Superior temporal gyrus (tissue), 1 donor: Measurements from ENCODE around the gene SNAPC2.
"Not testable (repeated sequence)": the region's sequence is repeated elsewhere in the genome, so short reads cannot be mapped to it uniquely, and the experiment has no call there.

ENCODE experiments used
- DNase-seq: peaks from one replicate; pipeline ENCODE4 v3.0.0-alpha.2; 2016; ENCODE audit errors: extremely low spot score

The SNAPC2 gene

GRCh38 chr19:7921967-7922835 lies 2.1 kb downstream of the SNAPC2 start:
- no peak for DNase-seq

- no peak for DNase-seq
Observed at GRCh38 chr19:7922836-7923195, 2.7 kb downstream of the SNAPC2 start.

- DNase-seq, result no peak
Observed at GRCh38 chr19:7923295-7924191, 3.4 kb downstream of the SNAPC2 start.

- DNase-seq, result no peak
Observed at GRCh38 chr19:7924241-7924640, 4.1 kb downstream of the SNAPC2 start.

- no peak for DNase-seq
Observed at GRCh38 chr19:7924651-7925170, 4.6 kb downstream of the SNAPC2 start.

- peak; percentile 26 for DNase-seq
Observed at GRCh38 chr19:7925171-7925851, 5.2 kb downstream of the SNAPC2 start.

GRCh38 chr19:7926021-7926726 lies 6.0 kb downstream of the SNAPC2 start, which contains the start of gene CTXN1:
CTXN1 (minus strand) TSS chr19:7926135; CDS start chr19:7925538, 597 bp downstream.
- DNase-seq, result no peak

- DNase-seq, result no peak
Observed at GRCh38 chr19:7926727-7927604, 6.8 kb downstream of the SNAPC2 start.

GRCh38 chr19:7927605-7928333 lies 7.6 kb downstream of the SNAPC2 start:
- DNase-seq, result no peak

- no peak for DNase-seq
Observed at GRCh38 chr19:7928334-7928706, 8.2 kb downstream of the SNAPC2 start.

- peak; percentile 50 for DNase-seq
Observed at GRCh38 chr19:7928741-7929701, 8.9 kb downstream of the SNAPC2 start.

GRCh38 chr19:7930030-7930429 lies 9.9 kb downstream of the SNAPC2 start:
- not testable (repeated sequence) for DNase-seq

GRCh38 chr19:7930765-7931164 lies 10.6 kb downstream of the SNAPC2 start:
- DNase-seq, result no peak

GRCh38 chr19:7931221-7932061 lies 11.3 kb downstream of the SNAPC2 start:
- DNase-seq, result no peak

- no peak for DNase-seq
Observed at GRCh38 chr19:7932276-7932929, 12.3 kb downstream of the SNAPC2 start.

GRCh38 chr19:7932930-7933300 lies 12.8 kb downstream of the SNAPC2 start:
- DNase-seq, result no peak

GRCh38 chr19:7933411-7933810 lies 13.3 kb downstream of the SNAPC2 start:
- no peak for DNase-seq
